ENCODE data around the gene UVRAG.

UVRAG gene

DNA sequence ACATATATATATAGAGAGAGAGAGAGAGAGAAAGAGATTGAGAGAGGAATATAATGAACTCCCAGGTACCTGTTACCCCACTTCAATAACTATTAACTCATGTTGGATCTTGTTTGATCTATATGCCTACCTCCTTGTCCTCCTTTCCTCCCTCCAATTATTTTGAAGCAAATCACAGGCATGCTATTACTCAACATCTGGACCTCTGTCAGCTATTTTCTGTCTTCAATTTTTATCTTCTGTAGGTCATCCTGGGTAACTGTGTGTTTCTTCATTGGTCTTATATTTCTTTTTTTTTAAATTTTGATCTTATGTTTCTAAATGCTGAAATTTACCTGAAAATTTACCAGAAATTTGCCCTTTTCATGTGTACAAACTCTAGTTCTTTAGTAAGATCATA lies 24.8 kb downstream of the UVRAG start:
- Histone ChIP-seq H3K9me3 (no peaks in the 10 kb centered on the region), H3K36me3 (no peaks in the 10 kb centered on the region), H3K27me3 (no peaks in the 10 kb centered on the region; the same call in 1 of the 2 replicates), H3K4me1 (peaks cover 6% of the 10 kb centered on the region; the same call in 1 of the 2 replicates), H3K4me3 (ENCODE audit: low read depth, low read length) (no peak overlapping the region)
- no peak for DNase-seq
- TF ChIP-seq, protein P1, sequence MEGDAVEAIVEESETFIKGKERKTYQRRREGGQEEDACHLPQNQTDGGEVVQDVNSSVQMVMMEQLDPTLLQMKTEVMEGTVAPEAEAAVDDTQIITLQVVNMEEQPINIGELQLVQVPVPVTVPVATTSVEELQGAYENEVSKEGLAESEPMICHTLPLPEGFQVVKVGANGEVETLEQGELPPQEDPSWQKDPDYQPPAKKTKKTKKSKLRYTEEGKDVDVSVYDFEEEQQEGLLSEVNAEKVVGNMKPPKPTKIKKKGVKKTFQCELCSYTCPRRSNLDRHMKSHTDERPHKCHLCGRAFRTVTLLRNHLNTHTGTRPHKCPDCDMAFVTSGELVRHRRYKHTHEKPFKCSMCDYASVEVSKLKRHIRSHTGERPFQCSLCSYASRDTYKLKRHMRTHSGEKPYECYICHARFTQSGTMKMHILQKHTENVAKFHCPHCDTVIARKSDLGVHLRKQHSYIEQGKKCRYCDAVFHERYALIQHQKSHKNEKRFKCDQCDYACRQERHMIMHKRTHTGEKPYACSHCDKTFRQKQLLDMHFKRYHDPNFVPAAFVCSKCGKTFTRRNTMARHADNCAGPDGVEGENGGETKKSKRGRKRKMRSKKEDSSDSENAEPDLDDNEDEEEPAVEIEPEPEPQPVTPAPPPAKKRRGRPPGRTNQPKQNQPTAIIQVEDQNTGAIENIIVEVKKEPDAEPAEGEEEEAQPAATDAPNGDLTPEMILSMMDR (IDR thresholded peaks at IDR 0.05; ENCODE audit: low read depth, low read length): no peak

DNA sequence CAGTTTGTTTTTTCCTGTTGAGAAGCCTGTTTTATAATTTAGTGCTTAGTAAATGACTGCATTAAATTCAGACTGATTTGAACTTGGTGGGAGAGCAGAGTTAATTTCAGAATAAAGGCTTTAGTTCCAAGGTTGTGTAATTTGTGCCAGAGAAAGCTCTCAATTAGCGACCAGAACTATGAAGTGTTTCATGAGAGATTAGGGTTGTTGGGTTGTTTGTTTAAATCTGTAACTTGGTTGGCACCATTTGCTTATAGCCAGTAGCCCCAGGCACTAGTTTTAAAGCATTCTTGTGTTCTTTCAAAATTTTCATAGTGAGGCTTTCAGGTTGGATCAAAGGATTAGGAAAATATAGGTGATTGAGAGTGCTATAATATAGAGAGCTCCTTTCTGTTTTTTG lies 25.5 kb downstream of the UVRAG start:
- DNase-seq: no peak
- no peaks in the 10 kb centered on the region for H3K36me3 ChIP-seq
- H3K4me3 ChIP-seq (ENCODE audit: low read depth, low read length): no peak overlapping the region
- H3K4me1 ChIP-seq: peaks cover 6% of the 10 kb centered on the region; the same call in 1 of the 2 replicates
- H3K27me3 ChIP-seq: no peaks in the 10 kb centered on the region; the same call in 1 of the 2 replicates
- TF ChIP-seq, protein P1 (IDR thresholded peaks at IDR 0.05; ENCODE audit: low read depth, low read length): no peak
- no peaks in the 10 kb centered on the region for H3K9me3 ChIP-seq

GRCh38 chr11:75841739-75842138 lies 26.7 kb downstream of the UVRAG start:
- peak; percentile 24 for DNase-seq
- Histone ChIP-seq H3K9me3 (no peaks in the 10 kb centered on the region), H3K36me3 (no peaks in the 10 kb centered on the region), H3K4me1 (peaks cover 6% of the 10 kb centered on the region; the same call in 1 of the 2 replicates), H3K27me3 (no peaks in the 10 kb centered on the region; the same call in 1 of the 2 replicates), H3K4me3 (ENCODE audit: low read depth, low read length) (no peak overlapping the region)
- TF ChIP-seq, protein P1 (IDR thresholded peaks at IDR 0.05; ENCODE audit: low read depth, low read length): no peak

DNA sequence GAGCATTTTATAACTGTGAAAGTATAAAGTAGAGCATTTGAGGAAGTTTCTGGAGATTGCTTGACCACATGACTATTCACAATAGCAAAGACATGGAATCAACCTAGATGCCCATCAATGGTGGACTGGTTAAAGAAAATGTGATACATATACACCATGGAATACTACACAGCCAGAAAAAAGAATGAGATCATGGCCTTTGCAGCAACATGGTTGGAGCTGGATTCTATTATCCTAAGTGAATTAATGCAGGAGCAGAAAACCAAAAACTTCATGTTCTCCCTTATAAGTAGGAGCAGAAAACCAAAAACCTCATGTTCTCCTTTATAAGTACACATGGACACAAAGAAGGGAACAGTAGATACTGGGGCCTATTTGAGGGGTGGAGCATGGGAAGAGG lies 30.3 kb downstream of the UVRAG start:
- TF ChIP-seq, protein P1 (IDR thresholded peaks at IDR 0.05; ENCODE audit: low read depth, low read length): no peak
- H3K36me3 ChIP-seq: no peaks in the 10 kb centered on the region
- H3K4me1 ChIP-seq: peaks cover 6% of the 10 kb centered on the region
- no peak overlapping the region for H3K4me3 ChIP-seq (ENCODE audit: low read depth, low read length)
- H3K27me3 ChIP-seq: no peaks in the 10 kb centered on the region; the same call in 1 of the 2 replicates
- DNase-seq: no peak
- no peaks in the 10 kb centered on the region for H3K9me3 ChIP-seq

- Histone ChIP-seq H3K4me3 (ENCODE audit: low read depth, low read length) (no peak overlapping the region), H3K9me3 (no peaks in the 10 kb centered on the region), H3K4me1 (peaks cover 4% of the 10 kb centered on the region; the same call in 1 of the 2 replicates), H3K36me3 (no peaks in the 10 kb centered on the region), H3K27me3 (no peaks in the 10 kb centered on the region)
- DNase-seq: peak; percentile 14
- TF ChIP-seq, protein P1 (IDR thresholded peaks at IDR 0.05; ENCODE audit: low read depth, low read length): no peak
Observed at GRCh38 chr11:75849894-75850293, 34.9 kb downstream of the UVRAG start.

- no peaks in the 10 kb centered on the region for H3K9me3 ChIP-seq
- no peak overlapping the region for H3K4me3 ChIP-seq (ENCODE audit: low read depth, low read length)
- TF ChIP-seq, protein P1 (IDR thresholded peaks at IDR 0.05; ENCODE audit: low read depth, low read length): no peak
- H3K4me1 ChIP-seq: peaks cover 4% of the 10 kb centered on the region; the same call in 1 of the 2 replicates
- DNase-seq: no peak
- no peaks in the 10 kb centered on the region for H3K36me3 ChIP-seq
- no peaks in the 10 kb centered on the region for H3K27me3 ChIP-seq
Observed at GRCh38 chr11:75850787-75851186, 35.8 kb downstream of the UVRAG start.
